Measurements from ENCODE around the gene SH2D3C. TPM values are rescaled to one million over a fixed set of nuclear protein-coding genes. Genes with fewer than 3 reads are reported as not detected.

SH2D3C gene
- total and polyA plus RNA-seq, 10 of the 15 experiments (the other 5 are each of a cell fraction or from before 2014, with no cell fraction given), result 1.2 to 23.5 (median 16.2) TPM

GRCh38 chr9:127785023-127785932 is 6.8 kb upstream of the SH2D3C start (continued):
- no peak for TF ChIP-seq PRDM15 (CRISPR knock-in tag; IDR thresholded peaks at IDR 0.05)

GRCh38 chr9:127783111-127784008 is 4.9 kb upstream of the SH2D3C start:
- WGBS (ENCODE audit: insufficient coverage, insufficient replicate concordance, low lambda C conversion rate, missing lambda C conversion rate), result 15% methylated on average over 20 of the region's 20 CpGs
- peaks cover 10% of the 10 kb centered on the region in 2 experiments; a peak in 3 of 4 replicates for H3K36me3 ChIP-seq (ENCODE audit: control insufficient read depth in 2 of 2, insufficient read depth in 2 of 2, low read length in 1 of 2)
- CTCF ChIA-PET, result interaction anchor here (0.6 to 6.0 kb wide), 12 partner anchors 7 to 159 kb away, joined by 3 to 75 read pairs (median 7); partner anchors contain the start of gene TOR2A
- H3K27me3 ChIP-seq (replicated peaks in 1 of 2; ENCODE audit: control insufficient read depth in 2 of 2, insufficient read depth in 2 of 2, low read length in 1 of 2), result no peaks in the 10 kb centered on the region
- peak overlapping the region; percentile 80 for H2AFZ ChIP-seq (ENCODE audit: control insufficient read depth, low read depth, low read length)
- DNase-seq (ENCODE audit: low read depth, low spot score) (peak; percentile 73), FAIRE-seq (peak; percentile 71), ATAC-seq (peak; percentile 46)
- H3K9ac ChIP-seq (ENCODE audit: control insufficient read depth, insufficient read depth, low read length), result peak overlapping the region; percentile 65
- H3K9me3 ChIP-seq (replicated peaks; ENCODE audit: control insufficient read depth, insufficient read depth, low read length), result no peaks in the 10 kb centered on the region
- peaks cover 58% of the 10 kb centered on the region for H3K4me1 ChIP-seq (ENCODE audit: control insufficient read depth, insufficient read depth, low read length)
- POLR2A ChIA-PET, result interaction anchor here (1.0 to 3.1 kb wide), 5 partner anchors 12 to 133 kb away, joined by 4 to 16 read pairs (median 12); partner anchors contain the start of genes FPGS, ST6GALNAC4 and TOR2A
- SMC1A ChIA-PET (ENCODE audit: uncharacterized antibody, unreplicated experiment), result interaction anchor here (0.7 to 4.9 kb wide), 9 partner anchors 12 to 192 kb away, joined by 3 to 26 read pairs (median 5); partner anchors contain the start of gene TOR2A
- peaks cover 8% of the 10 kb centered on the region; the same call in 1 of the 2 replicates for H4K20me1 ChIP-seq (ENCODE audit: control insufficient read depth, insufficient read depth)
- H3K4me2 ChIP-seq (ENCODE audit: control insufficient read depth, insufficient read depth), result peak overlapping the region; percentile 93
- H3K79me2 ChIP-seq (ENCODE audit: control insufficient read depth, insufficient read depth, low read length), result peaks cover 37% of the 10 kb centered on the region
- peak overlapping the region; percentile 13; the same call in 1 of the 2 replicates for H3K4me3 ChIP-seq
- H3K27ac ChIP-seq (ENCODE audit: control insufficient read depth, insufficient read depth), result peak overlapping the region; percentile 82
- BruUV-seq (replicated peaks), result no TSS peak
- RAD21 ChIA-PET (ENCODE audit: unreplicated experiment), result interaction anchor here (1.0 to 5.1 kb wide), 8 partner anchors 15 to 140 kb away, joined by 3 to 61 read pairs (median 10); partner anchors contain the start of genes ST6GALNAC4 and TOR2A
- in situ Hi-C loops (cut with MboI), result no loop called here
- intact Hi-C loops (cut with micrococcal nuclease; ENCODE audit: unreplicated experiment), result loop anchor here (1.0 to 10.0 kb wide), 3 partner anchors 19 to 281 kb away; partner anchors contain the start of genes NAIF1 and SLC25A25
- TF ChIP-seq NFYB (IDR thresholded peaks at IDR 0.05; ENCODE audit: insufficient read depth, low read depth, low read length) (no peak), MXI1 (IDR thresholded peaks at IDR 0.05; ENCODE audit: low read depth, low read length) (no peak), ZNF622 (IDR thresholded peaks at IDR 0.05) (no peak), ZNF207 (IDR thresholded peaks at IDR 0.05; ENCODE audit: borderline replicate concordance) (peak; percentile 21; the same call in 1 of the 2 replicates), MYC (IDR thresholded peaks at IDR 0.05; ENCODE audit: insufficient read depth, insufficient read length, insufficient replicate concordance, low read length, severe bottlenecking) (no peak), STAT3 (IDR thresholded peaks at IDR 0.05; ENCODE audit: low read depth, low read length) (no peak), E4F1 (IDR thresholded peaks at IDR 0.05; ENCODE audit: borderline replicate concordance, partially characterized antibody) (no peak), SPI1 (IDR thresholded peaks at IDR 0.05; ENCODE audit: borderline replicate concordance, insufficient read depth, low read depth, low read length) (peak; percentile 82), CREB1 (IDR thresholded peaks at IDR 0.05; ENCODE audit: low read depth) (no peak), POLR2A (IDR thresholded peaks at IDR 0.05; ENCODE audit: low read depth, low read length) (peak; percentile 70), EED (IDR thresholded peaks at IDR 0.05; ENCODE audit: low read depth) (peak; percentile 73)

All from GM12878 (cell line).